ENCODE results near the gene LRMDA.

DNA sequence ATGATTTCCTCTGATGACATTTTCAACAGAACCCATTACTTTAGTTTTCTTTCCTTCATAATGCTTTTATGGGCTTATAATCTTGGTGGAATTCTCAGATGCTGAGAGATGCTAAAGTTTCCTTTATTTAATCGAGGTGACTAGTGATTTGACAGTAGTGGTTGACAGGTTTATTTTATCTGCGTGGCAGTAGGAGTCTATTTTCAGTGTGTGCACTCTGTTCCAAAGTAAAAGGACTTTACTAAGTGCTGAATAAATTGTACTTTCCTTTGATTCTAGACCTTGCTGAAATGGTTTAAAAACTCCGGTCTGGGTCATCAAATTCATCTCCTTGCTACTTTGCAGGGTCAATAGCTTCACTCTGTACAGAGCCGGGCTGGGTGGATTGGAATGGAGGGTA lies 900.3 kb downstream of the LRMDA start:
- TF ChIP-seq POLR2A (IDR thresholded peaks at IDR 0.05; ENCODE audit: low read length) (no peak), ZFP36 (IDR thresholded peaks at IDR 0.05; ENCODE audit: borderline replicate concordance, partially characterized antibody) (no peak), SREBF2 (IDR thresholded peaks at IDR 0.05) (no peak), SMC3 (IDR thresholded peaks at IDR 0.05) (no peak)
- TF ChIP-seq, protein P1, sequence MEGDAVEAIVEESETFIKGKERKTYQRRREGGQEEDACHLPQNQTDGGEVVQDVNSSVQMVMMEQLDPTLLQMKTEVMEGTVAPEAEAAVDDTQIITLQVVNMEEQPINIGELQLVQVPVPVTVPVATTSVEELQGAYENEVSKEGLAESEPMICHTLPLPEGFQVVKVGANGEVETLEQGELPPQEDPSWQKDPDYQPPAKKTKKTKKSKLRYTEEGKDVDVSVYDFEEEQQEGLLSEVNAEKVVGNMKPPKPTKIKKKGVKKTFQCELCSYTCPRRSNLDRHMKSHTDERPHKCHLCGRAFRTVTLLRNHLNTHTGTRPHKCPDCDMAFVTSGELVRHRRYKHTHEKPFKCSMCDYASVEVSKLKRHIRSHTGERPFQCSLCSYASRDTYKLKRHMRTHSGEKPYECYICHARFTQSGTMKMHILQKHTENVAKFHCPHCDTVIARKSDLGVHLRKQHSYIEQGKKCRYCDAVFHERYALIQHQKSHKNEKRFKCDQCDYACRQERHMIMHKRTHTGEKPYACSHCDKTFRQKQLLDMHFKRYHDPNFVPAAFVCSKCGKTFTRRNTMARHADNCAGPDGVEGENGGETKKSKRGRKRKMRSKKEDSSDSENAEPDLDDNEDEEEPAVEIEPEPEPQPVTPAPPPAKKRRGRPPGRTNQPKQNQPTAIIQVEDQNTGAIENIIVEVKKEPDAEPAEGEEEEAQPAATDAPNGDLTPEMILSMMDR (IDR thresholded peaks at IDR 0.05): no peak
- TF ChIP-seq, protein P2, sequence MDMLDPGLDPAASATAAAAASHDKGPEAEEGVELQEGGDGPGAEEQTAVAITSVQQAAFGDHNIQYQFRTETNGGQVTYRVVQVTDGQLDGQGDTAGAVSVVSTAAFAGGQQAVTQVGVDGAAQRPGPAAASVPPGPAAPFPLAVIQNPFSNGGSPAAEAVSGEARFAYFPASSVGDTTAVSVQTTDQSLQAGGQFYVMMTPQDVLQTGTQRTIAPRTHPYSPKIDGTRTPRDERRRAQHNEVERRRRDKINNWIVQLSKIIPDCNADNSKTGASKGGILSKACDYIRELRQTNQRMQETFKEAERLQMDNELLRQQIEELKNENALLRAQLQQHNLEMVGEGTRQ (IDR thresholded peaks at IDR 0.05): no peak

Data from A549 (cell line).